Measurements from ENCODE around the gene ERBB4.

The ERBB4 gene

GRCh38 chr2:212538305-212539071, at the start of gene ERBB4:
ERBB4 (minus strand) TSS chr2:212538802; CDS start chr2:212538530, 272 bp downstream.
- DNase-seq (ENCODE audit: low read depth in 2 of 2) = no peak

- no peak for DNase-seq (ENCODE audit: low read depth in 2 of 2)
Observed at GRCh38 chr2:212580117-212580516, 41.5 kb upstream of the ERBB4 start.

GRCh38 chr2:212556296-212556695, 17.7 kb upstream of the ERBB4 start:
- no peak for DNase-seq (ENCODE audit: low read depth in 2 of 2)

- DNase-seq (ENCODE audit: low read depth in 2 of 2) = no peak
Observed at GRCh38 chr2:212554233-212554632, 15.6 kb upstream of the ERBB4 start.

- no peak for DNase-seq (ENCODE audit: low read depth in 2 of 2)
Observed at GRCh38 chr2:212549941-212550340, 11.3 kb upstream of the ERBB4 start.

- DNase-seq (ENCODE audit: low read depth in 2 of 2) = no peak
Observed at GRCh38 chr2:212549463-212549862, 10.9 kb upstream of the ERBB4 start.

GRCh38 chr2:212548455-212548819, 9.8 kb upstream of the ERBB4 start:
- DNase-seq (ENCODE audit: low read depth in 2 of 2) = no peak

- no peak for DNase-seq (ENCODE audit: low read depth in 2 of 2)
Observed at GRCh38 chr2:212547716-212548454, 9.3 kb upstream of the ERBB4 start.

- no peak for DNase-seq (ENCODE audit: low read depth in 2 of 2)
Observed at GRCh38 chr2:212546669-212547068, 8.1 kb upstream of the ERBB4 start.

- DNase-seq (ENCODE audit: low read depth in 2 of 2) = no peak
Observed at GRCh38 chr2:212540341-212540740, 1.7 kb upstream of the ERBB4 start.

- no peak for DNase-seq (ENCODE audit: low read depth in 2 of 2)
Observed at GRCh38 chr2:212539072-212539880, 674 bp upstream of the ERBB4 start.

GRCh38 chr2:212537726-212538304, 787 bp downstream of the ERBB4 start:
- no peak for DNase-seq (ENCODE audit: low read depth in 2 of 2)

- DNase-seq (ENCODE audit: low read depth in 2 of 2) = no peak
Observed at GRCh38 chr2:212536817-212537725, 1.5 kb downstream of the ERBB4 start.

GRCh38 chr2:212535996-212536816, 2.4 kb downstream of the ERBB4 start:
- DNase-seq (ENCODE audit: low read depth in 2 of 2) = no peak

- DNase-seq (ENCODE audit: low read depth in 2 of 2) = no peak
Observed at GRCh38 chr2:212534336-212534735, 4.3 kb downstream of the ERBB4 start.

- no peak for DNase-seq (ENCODE audit: low read depth in 2 of 2)
Observed at GRCh38 chr2:212532585-212532984, 6.0 kb downstream of the ERBB4 start.

- DNase-seq (ENCODE audit: low read depth in 2 of 2) = no peak
Observed at GRCh38 chr2:212532087-212532486, 6.5 kb downstream of the ERBB4 start.

- DNase-seq (ENCODE audit: low read depth in 2 of 2) = no peak
Observed at GRCh38 chr2:212531499-212531898, 7.1 kb downstream of the ERBB4 start.

- DNase-seq (ENCODE audit: low read depth in 2 of 2) = no peak
Observed at GRCh38 chr2:212530991-212531390, 7.6 kb downstream of the ERBB4 start.

- DNase-seq (ENCODE audit: low read depth in 2 of 2) = no peak
Observed at GRCh38 chr2:212530373-212530772, 8.2 kb downstream of the ERBB4 start.

Data from stimulated activated CD8-positive, alpha-beta memory T cell treated with anti-CD3 and anti-CD28 coated beads, Interleukin-15, amount 100 ng/mL, for 4 hours (primary cell).